ENCODE results near the gene MYRF. TPM values are rescaled to one million over a fixed set of nuclear protein-coding genes. Genes with fewer than 3 reads are reported as not detected.

Gene MYRF
- total RNA-seq, 1 experiment from 2014 or later = 5.1 TPM

DNA sequence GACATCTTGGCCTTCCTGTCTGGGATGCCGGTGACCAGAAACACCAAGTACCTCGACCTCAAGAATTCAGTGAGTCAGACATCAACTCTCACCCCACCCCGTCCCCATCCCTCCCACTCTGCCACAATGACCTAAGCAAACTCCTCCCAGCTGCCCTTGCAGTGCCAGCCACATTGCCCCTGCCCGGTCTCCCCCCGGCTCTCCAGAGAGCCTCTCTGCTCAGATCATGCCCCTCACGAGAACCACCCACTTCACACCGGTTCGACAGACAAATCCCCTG is 23.6 kb upstream of the MYRF start:
- intact Hi-C loops (cut with micrococcal nuclease) = no loop called here
- peaks cover 6% of the 10 kb centered on the region; the same call in 1 of the 2 replicates for H3K36me3 ChIP-seq (ENCODE audit: low read depth, low read length)
- ATAC-seq (peak; percentile 35), DNase-seq (peak; percentile 90)
- peaks cover 71% of the 10 kb centered on the region for H3K4me1 ChIP-seq (ENCODE audit: insufficient read depth, low read length)
- H4K20me1 ChIP-seq (ENCODE audit: low read length) = peaks cover 4% of the 10 kb centered on the region; the same call in 1 of the 2 replicates
- peak overlapping the region; percentile 61 for H3K4me2 ChIP-seq (ENCODE audit: low read length)
- no peaks in the 10 kb centered on the region for H3K27me3 ChIP-seq (ENCODE audit: low read length)
- no TSS peak for BruUV-seq (replicated peaks)
- peak overlapping the region; percentile 75 for H3K27ac ChIP-seq (ENCODE audit: low read length)
- no peaks in the 10 kb centered on the region for H3K79me2 ChIP-seq (ENCODE audit: low read length)
- H3K4me3 ChIP-seq (ENCODE audit: low read length) = no peak overlapping the region
- POLR2A ChIA-PET (ENCODE audit: unreplicated experiment) = interaction anchor here (0.7 kb wide), 1 partner anchor 36 kb away, joined by 10 read pairs; no protein-coding TSS in a partner anchor
- H2AFZ ChIP-seq (ENCODE audit: low read length) = no peak overlapping the region
- CTCF ChIA-PET = interaction anchor here (0.6 kb wide), 2 partner anchors 18 to 220 kb away, joined by 3 to 8 read pairs; no protein-coding TSS in a partner anchor
- peak overlapping the region; percentile 48 for H3K9ac ChIP-seq (ENCODE audit: low read length)
- no peak for TF ChIP-seq EZH2phosphoT487 (IDR thresholded peaks at IDR 0.05; ENCODE audit: borderline replicate concordance, low read length)
- TF ChIP-seq, protein P1, sequence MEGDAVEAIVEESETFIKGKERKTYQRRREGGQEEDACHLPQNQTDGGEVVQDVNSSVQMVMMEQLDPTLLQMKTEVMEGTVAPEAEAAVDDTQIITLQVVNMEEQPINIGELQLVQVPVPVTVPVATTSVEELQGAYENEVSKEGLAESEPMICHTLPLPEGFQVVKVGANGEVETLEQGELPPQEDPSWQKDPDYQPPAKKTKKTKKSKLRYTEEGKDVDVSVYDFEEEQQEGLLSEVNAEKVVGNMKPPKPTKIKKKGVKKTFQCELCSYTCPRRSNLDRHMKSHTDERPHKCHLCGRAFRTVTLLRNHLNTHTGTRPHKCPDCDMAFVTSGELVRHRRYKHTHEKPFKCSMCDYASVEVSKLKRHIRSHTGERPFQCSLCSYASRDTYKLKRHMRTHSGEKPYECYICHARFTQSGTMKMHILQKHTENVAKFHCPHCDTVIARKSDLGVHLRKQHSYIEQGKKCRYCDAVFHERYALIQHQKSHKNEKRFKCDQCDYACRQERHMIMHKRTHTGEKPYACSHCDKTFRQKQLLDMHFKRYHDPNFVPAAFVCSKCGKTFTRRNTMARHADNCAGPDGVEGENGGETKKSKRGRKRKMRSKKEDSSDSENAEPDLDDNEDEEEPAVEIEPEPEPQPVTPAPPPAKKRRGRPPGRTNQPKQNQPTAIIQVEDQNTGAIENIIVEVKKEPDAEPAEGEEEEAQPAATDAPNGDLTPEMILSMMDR (conservative IDR thresholded peaks at IDR 0.05; ENCODE audit: low read depth, low read length) = no peak
- no peaks in the 10 kb centered on the region for H3K9me3 ChIP-seq (ENCODE audit: low read length)
- H3F3A ChIP-seq (ENCODE audit: low read length, unreplicated experiment) = no peaks in the 10 kb centered on the region
- H3K9me2 ChIP-seq (replicated peaks; ENCODE audit: low read length) = no peaks in the 10 kb centered on the region

- CTCF ChIA-PET = interaction anchor here (0.6 to 0.7 kb wide), 3 partner anchors 63 to 221 kb away, joined by 3 to 4 read pairs (median 3); no protein-coding TSS in a partner anchor
- Histone ChIP-seq H3K79me2 (ENCODE audit: low read length) (no peaks in the 10 kb centered on the region), H3K4me2 (ENCODE audit: low read length) (peak overlapping the region; percentile 61), H3K27me3 (ENCODE audit: low read length) (no peaks in the 10 kb centered on the region), H3K9me2 (replicated peaks; ENCODE audit: low read length) (no peaks in the 10 kb centered on the region), H3K27ac (ENCODE audit: low read length) (peak overlapping the region; percentile 75), H2AFZ (ENCODE audit: low read length) (no peak overlapping the region), H3K36me3 (ENCODE audit: low read depth, low read length) (peaks cover 6% of the 10 kb centered on the region; the same call in 1 of the 2 replicates), H3K9me3 (ENCODE audit: low read length) (no peaks in the 10 kb centered on the region), H3K9ac (ENCODE audit: low read length) (peak overlapping the region; percentile 48), H3F3A (ENCODE audit: low read length, unreplicated experiment) (no peaks in the 10 kb centered on the region), H3K4me1 (ENCODE audit: insufficient read depth, low read length) (peaks cover 70% of the 10 kb centered on the region), H3K4me3 (ENCODE audit: low read length) (no peak overlapping the region), H4K20me1 (ENCODE audit: low read length) (peaks cover 4% of the 10 kb centered on the region; the same call in 1 of the 2 replicates)
- peak; percentile 99 for DNase-seq
- POLR2A ChIA-PET (ENCODE audit: unreplicated experiment) = interaction anchor here (0.6 kb wide), 1 partner anchor 469 kb away, joined by 3 read pairs; no protein-coding TSS in a partner anchor
- intact Hi-C loops (cut with micrococcal nuclease) = loop anchor here (1.0 to 5.0 kb wide), 2 partner anchors 33 to 253 kb away; no protein-coding TSS in a partner anchor
- BruUV-seq (replicated peaks) = no TSS peak
- TF ChIP-seq, protein P1 (conservative IDR thresholded peaks at IDR 0.05; ENCODE audit: low read depth, low read length) = no peak
- peak; percentile 85 for TF ChIP-seq EZH2phosphoT487 (IDR thresholded peaks at IDR 0.05; ENCODE audit: borderline replicate concordance, low read length)
- peak; percentile 65 for ATAC-seq
Observed at GRCh38 chr11:61730240-61730994, 22.0 kb upstream of the MYRF start.

All from PC-3 (cell line).